Eye (tissue), 1 donor: ENCODE measurements around the gene ABHD12.
"Not testable (repeated sequence)": the region's sequence is repeated elsewhere in the genome, so short reads cannot be mapped to it uniquely, and the experiment has no call there.

Experiments used
- DNase-seq: peaks from one replicate; pipeline ENCODE4 v3.0.0-alpha.2; 2015

Gene ABHD12

DNA sequence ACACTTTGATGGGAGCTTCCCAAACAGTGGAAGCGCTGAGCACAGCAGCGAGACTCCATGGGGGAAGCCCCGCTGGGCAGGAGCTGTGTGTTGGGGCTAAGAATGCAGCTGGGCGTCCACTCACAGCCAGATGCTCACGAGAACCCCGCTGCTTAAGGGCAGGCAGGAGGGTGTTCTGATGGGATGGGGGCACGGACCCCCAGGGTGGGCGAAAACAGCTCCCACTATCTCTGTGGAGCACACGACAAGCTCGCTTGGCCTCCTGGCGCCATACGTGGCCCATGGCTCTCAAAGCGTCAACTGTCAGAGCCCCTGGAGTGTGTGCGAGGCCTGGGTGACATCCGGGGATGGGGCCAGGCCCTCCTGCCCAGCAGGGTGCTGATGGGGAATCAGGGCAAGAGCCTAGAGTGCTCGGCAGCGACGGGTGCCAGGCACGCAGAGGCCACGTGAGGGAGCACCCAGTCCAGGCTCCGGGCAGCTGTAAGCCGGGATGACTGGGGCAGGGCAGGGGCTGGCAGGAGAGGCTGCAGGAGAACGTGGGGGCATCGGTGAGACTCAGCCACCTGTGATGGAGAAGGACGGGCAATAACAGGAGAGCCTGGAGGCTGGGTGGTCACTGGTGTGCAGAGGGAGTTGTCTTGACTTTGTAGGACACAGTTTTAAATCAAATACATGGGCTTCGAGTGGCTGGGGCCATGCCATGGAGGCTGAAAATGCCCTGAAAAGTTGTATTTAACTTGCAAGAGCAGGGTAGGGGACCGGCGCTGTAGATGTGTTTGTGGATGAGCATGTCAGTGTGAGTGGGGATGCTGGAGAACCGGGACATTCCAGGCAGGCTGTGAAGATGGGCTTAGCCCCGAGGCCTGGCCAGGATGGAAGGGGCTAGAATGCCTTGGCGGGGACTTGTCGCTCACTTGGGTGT lies 115.5 kb downstream of the ABHD12 start:
- no peak for DNase-seq

DNA sequence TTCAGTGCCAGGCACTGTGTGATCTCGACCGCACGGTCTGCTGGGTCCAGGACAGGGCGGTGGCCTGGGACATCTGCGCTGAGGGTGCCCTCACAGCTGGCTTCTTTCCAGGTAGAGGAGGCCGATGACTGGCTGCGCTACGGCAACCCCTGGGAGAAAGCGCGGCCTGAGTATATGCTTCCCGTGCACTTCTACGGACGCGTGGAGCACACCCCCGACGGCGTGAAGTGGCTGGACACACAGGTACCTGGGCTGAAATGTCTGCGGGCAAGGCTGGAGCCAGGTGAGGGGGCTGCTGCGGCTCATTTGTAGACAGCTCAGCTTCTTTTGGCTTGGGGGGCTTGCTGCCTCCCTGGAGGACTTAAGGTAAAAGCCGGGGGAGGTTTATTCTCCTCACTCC lies 116.2 kb downstream of the ABHD12 start:
- DNase-seq: no peak

DNA sequence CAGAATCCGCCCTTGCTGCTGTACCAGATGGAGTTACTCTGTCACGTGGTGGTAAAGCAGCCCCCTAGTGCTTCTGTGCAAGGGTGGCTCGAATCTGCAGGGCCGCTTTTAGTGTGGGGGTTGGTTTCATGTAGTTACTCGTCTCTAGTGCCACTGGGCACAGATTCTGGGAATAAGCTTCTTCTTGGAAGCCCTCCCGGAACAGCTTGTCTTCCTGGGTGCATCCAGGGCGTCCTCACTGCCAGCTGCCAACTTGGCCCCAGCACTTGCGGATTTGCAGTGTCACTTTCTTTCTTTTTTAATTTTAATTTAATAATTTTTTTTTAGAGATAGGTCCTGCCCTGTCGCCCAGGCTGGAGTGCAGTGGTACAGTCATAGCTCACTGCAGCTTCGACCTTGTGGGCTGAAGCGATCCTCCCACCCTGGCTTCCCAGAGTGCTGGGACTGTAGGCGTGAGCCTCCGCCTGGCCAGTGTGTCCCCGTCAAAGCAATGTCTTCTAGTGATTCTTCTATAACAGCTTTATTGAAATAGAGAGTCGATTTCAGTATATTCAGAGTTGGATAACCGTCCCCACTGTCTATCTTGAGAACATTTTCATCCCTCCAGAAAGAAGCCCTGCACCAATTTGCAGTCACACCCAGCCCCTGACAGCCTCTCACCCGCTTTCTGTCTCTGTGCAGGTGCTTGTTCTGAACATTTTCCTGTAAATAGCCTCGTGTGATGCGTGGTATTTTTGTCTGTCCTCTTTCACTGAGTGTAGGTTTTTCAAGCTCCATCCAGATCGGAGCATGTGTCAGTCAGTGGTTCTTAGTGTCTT lies 116.9 kb downstream of the ABHD12 start:
- DNase-seq: no peak

DNA sequence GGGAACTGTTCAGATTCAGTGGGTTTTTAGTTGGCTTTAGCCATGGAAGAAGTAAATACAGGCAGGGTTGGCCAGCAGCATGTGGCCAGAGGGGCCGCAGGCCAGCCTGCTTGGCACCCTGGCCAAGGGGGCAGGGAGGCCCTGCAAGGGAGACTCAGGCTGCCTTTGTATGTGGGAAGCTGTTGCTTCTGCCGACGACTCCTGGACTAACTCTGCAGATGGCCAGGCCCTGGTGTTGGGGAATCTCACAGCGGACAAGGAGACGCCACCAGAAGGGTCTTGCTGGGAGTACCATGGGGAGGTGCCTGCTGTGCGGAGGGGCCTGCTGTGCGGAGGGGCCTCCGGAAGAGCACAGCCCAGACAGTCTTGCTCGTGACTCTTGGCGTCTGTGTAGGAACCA lies 117.6 kb downstream of the ABHD12 start:
- no peak for DNase-seq

DNA sequence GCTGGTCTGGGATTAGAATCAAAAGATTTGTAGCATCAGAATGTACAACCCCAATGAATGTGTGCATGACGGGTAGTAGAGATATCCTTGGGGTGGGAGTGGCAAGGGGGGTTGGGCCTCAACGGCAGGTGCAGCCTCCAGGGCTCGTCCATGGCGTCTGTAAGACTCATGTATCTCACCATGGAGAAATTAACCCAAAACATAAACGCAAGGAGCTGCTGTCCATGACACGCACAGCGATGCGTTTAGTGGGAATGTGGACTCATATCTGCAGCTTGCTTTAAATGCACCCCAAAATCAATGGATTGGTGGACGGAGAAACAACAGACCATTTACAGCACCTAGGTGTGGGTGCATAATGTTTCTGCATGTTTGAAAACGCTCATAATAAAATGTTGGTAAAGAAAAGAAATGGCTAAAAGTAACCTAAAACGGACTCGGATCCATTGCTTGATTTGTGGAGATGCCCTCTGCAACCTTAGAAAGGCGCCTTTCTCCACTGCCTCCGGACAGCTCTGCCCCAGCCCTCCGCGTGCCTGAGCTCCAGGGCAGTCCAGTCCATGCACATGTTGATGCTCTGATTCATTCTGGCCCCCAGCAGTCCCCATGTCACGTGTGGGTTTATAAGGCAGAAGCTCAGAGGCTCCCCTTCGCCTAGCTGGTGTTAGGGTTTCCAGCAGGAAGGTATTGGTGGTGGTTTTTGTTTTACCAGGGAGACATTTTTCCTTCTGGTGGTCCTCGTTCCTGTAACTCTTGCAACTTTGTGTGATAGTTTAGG lies 118.2 kb downstream of the ABHD12 start:
- DNase-seq: no peak

DNA sequence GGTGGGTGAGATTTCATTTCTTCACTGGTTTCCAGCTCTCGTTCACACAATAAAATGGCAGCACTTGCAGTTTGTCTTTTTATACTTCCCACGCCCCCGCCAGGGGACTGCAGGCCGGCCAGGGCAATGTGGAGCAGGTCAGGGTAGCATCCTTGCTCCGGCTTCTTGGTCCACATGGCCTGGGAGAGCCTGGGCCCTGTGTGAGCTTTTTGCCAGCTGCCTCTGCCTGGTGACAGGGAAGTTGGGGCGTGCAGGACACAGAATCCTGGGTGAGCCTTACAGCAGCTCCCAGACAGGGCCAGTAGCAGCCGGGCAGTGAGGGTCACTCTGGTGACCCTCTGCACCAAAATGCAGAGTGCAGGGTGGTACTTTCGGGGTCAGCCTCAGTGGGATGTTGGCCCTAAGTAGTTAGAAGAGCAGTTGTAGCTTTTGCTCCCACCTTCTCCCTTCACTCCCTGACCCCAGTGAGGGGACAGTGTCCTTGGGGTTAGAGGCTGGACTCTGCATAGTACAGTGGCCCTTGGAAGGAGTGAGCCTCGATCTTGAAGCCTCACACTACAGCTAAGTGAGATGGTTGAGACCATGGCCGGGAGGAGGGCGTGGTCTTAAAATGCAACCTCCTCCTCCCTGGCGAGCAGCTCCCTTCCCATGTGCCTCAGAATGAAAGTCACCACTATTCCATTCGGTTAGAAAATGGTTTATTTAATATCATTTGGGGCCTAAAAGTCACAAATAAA lies 119.0 kb downstream of the ABHD12 start:
- DNase-seq: no peak

DNA sequence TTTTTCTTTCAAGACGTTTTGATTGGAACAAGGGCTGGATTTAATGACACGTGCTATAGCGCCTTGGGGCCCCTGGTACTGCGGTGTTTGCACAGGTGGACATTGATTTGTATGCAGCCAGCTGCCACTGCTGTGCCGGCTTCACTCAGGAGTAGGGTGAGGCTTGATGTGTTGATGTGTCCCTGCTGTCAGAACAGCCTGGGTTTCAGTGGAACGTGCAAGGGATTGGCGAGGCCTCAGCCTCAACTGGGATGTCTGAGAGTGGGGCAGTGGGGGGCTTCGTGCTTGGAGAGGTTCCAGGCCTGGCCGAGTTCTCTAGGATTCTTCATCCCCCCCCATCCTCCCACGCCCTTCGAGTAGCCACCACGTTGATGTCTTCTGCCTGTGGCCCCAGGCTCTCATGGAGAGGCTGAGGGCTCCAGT lies 119.8 kb downstream of the ABHD12 start:
- DNase-seq: no peak

DNA sequence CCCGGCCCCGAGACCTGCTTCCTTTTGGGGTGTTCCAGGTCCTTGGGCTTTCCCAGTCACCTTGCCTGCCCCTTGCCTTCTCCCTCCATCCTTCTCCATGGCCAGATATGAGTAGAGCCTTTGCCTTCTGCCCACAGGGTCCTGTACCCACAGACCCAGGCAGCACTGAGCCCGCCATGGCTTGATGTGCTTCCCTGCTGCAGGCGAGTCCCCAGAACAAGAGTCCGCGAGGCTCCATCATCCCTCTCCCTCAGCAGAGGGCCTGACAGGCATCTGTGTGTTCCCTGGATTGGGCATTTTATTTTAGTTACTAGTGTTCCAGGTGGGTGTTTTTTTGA lies 120.8 kb downstream of the ABHD12 start:
- DNase-seq: no peak

DNA sequence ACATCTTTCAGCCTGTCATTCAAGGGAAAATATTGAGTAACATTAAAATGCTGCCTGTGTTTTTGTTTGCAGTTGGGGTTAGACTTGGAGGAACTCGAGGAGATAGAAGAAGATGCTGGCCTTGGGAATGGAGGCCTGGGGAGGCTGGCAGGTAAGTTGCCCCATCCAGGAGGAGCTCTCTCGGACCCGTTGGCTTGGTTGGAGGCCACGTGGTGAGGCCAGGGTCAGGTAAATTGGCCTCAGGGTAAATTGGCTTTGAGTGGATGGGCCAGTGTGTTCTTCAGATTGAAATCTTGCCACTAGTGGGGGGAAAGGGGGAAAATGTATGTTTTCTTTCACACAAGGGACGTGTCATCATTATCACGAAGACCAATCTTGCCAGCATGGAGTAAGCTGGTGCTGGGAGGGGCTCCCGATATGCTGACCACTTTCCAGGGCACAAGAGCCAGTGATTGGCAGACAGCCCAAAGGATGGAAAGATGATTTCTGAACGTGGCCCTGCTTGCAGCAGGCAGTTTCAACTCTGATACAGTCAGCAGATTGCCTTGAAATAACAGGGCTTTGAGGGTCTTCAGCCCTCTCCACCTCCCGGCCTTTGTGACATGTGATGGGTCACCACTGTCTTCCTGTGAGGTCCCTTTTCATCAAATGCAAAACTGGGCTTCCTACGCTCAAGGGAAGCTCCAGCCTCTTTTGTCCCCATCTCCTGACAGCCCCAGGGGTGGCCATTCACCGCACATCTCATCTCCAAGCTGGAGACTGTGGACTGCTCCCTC lies 121.4 kb downstream of the ABHD12 start:
- no peak for DNase-seq

DNA sequence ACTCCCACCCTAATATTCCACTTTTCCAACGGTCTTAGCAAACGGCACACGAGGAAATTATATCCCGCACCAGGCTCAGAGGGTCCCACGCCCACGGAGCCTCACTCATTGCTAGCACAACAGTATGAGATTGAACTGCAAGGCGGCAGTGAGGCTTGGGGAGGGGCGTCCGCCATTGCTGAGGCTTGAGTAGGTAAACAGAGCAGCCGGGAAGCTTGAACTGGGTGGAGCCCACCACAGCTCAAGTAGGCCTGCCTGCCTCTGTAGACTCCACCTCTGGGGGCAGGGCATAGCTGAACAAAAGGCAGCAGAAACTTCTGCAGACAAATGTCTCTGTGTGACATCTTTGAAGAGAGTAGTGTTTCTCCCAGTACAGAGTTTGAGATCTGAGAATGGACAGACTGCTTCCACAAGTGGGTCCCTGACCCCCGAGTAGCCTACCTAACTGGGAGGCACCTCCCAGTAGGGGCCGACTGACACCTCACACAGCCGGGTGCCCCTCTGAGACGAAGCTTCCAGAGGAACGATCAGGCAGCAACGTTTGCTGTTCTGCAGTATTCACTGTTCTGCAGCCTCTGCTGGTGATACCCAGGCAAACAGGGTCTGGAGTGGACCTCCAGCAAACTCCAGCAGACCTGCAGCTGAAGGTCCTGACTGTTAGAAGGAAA lies 129.7 kb downstream of the ABHD12 start:
- DNase-seq: not testable (repeated sequence)

DNA sequence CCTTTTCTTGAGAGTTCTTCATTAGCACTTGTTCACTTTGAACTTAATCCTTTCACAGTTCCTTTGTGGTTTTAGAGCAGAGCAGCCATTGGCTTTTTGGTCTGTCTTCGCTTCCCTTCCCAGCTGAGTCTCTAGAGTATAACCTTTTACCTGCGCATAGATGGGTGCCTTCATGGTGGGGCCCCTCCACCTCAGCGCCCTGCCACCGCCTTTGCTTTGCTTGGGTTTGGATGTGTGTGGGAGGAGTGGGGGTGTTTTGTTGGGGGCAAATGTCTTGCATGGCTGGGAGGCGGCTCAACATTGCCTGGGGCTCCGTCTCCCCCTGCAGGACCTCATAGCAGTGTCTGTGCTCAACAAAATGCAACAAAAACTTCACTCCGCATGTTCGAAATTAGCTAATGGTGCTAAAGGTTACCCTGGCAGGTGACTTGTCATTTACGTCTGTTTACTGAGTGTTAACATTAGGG lies 130.8 kb downstream of the ABHD12 start:
- no peak for DNase-seq

DNA sequence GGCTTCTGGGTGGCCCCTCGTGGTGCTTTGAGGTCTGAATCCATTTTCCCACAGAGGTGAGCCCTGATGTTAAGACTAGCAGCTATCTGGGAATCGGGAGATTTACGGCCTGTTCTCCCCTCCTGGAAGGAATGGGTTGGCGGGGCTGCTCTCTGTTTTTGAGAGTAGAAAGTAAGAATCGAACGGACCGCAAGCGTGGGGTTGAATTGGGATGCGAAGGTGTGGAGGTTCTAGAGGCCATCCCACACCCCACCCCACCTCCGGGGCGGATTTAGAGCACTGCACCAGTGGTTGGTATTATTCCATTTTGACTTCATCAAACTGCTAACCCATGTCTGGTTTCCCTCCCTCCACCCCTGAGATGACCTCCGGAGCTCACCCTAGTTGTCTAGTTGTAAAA lies 131.3 kb downstream of the ABHD12 start:
- no peak for DNase-seq

DNA sequence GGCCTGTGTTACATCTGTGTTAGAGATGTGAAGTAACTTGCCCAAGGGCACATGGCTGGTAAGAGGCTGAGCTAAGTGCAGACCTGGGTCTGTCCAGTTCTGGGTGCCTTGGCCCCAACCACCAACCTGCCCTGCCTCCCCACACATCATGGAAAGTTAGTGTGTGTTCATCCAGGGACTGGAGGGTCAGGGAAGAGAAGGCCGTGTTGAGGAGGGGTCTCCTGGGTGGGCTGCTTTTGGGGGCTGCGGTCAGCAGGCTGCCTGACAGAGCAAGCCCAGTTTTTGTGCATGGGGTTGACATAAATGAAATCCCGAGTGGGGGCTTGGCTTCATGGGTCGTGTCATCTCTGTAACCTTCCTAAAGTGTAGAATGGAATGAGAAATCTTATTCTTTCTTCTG lies 131.8 kb downstream of the ABHD12 start:
- no peak for DNase-seq

DNA sequence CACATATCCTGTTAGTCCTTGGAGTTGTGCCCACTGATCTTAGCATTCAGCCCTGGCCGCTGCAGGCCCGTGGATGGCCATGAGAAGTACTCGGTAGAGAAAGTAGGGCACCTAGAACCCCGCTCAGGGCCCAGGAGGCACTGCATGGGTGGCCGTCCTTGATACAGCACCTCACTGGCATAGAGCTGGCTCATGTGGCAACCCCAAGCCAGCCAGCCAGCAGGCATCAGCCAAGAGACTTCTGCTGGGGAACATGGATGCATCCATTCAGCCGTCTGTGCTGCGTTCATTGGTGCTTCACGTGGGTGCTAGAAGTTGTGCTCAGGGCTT lies 132.2 kb downstream of the ABHD12 start:
- no peak for DNase-seq

DNA sequence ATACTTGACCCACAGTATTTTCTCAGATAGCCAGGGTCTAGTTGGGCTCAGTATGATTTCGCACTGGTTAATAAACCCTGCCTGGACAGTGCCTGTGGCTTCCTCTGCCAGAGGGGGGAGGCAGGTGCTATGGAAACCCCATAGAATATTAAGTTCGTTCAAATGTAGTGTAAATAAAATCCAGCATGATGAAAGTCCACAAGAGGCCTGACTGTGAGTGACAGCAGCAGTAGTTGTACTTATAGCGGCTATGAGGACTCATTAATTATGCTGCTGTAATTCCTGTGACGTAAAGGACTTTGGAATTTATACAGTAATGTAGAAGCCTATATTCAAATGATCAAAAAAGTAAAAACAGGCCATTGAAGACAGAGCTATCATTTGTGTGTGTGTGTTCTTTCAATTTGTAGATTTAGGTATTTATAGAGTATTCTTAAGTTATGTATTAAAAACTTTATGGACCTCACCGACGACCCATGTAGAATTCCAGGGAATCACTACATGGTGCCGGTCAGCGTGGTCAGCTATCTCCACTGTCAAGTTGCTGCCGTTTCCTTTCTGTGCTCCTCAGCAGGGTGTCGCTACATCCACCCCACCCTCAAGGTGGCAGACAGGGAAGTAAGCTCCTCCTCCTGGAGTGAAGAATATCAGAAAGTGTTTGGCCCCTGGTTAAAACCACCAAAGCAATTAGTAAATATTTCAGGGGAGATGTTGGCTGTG lies 132.7 kb downstream of the ABHD12 start:
- DNase-seq: no peak

DNA sequence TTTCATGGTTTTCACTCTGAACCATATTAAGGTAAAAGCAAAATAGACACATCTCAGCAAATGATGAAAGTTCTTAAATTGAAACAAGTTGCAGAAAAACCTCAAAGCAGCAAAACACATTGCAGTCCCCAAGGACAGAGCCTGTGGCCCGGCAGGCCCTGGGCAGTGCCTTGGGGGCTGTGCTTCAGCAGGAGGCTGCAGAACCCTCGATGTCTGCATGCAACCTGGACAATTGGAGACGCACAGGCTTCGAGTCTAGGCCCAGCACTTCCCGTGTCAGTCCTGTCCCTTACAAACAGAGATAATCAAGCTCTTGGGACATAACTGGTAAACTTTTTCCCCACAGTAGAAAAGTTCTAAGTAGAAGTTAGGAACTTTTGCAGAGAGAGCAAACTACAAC lies 133.5 kb downstream of the ABHD12 start:
- no peak for DNase-seq

DNA sequence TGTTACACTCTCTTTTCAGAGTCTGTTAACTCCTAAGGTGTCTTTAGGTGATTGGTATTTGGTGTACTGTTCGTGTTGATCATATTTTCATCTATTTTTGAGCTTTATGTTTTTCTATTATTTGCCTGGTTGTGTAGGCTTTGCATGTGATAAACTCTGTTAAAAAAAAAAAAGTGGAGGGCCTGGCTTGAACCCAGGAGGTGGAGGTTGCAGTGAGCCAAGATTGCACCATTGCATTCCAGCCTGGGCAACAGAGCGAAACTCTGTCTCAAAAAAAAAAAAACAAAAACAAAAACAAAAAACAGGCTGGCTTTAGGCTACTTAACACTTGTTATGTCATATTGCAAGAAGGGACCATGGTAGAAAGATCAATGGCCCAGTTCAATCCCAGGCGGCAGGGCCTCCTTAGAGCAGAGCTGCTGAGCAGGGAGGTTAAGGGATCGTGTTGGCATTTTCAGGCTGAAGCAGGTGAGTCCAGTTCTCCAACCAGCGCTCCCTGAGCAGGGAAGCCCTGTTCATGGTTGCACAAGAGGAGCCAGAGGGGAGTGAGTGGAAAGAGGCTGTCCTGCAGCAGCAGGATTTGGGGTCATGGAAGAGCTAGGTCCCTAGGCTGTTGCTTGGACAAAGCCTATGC lies 134.3 kb downstream of the ABHD12 start:
- no peak for DNase-seq

DNA sequence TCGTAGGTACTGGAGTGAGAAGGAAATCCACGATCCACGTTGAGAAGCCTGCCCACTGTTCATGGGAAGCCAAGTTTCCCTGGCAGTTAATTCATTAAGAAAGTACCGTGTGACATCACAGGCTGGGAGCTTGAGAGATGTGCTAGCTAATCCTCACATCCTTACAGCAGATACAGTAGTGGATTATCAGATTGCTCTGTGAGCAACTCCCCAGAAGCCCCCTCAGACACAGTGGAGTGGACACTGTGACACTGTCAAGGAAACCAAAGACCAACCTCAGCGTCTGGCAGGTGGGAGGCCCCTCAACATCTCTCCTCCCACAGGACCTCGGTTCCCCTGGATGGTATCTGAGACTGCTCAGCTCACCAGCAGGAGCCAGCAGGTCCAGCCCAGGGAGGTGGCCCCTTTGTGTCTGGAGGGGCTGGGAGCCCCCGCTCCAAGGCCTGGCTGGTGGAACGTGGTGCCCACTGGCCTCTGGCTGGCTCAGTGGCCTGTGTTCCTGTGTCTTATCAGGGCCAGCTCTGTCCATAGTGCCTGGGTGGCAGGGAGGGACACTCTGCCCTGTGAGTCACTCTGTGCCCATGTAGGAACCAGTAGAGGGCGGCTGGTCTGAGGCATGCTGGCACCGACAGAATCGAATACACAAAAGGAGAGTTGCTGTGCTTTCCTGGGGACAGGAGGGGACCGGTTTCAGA lies 135.5 kb downstream of the ABHD12 start:
- DNase-seq: no peak

DNA sequence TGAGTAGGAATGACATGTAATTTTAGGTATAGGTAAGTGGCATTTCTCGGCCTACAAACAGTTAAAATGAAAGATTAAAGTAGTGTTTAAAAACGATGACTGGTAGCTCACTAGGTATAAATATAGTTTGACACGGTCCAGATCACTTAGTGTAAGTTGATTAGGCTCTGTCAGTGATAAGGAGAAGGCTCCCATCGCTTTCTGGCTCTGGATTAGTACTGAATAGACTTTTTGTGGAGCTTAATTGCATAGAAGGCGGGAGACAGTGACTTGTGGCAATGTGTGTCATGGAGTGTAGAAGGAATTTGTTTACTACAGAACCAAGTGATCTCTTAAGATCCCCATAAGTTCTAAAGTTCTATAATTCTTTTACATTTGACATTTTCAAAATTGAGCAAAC lies 136.1 kb downstream of the ABHD12 start:
- DNase-seq: no peak
